Mesothelial cell of epicardium (in vitro differentiated cells): Measurements from ENCODE around the gene KCTD10. TPM values are rescaled to one million over a fixed set of nuclear protein-coding genes. Genes with fewer than 3 reads are reported as not detected.

Source experiments
- DNase-seq, 2 experiments: peaks; one replicate each; pipeline ENCODE4 v3.0.0; 2021; ENCODE audit warnings: low spot score in 2 of 2; ENCODE audit not compliant: unreplicated experiment in 2 of 2
- H3K27ac Mint-ChIP-seq: 2 replicates; pipeline ENCODE4 v1.8.0; 2021; ENCODE audit warnings: mixed read lengths
- H3K27me3 Mint-ChIP-seq: 2 replicates; pipeline ENCODE4 v1.8.0; 2021; ENCODE audit warnings: low read depth, mixed read lengths
- H3K36me3 Mint-ChIP-seq: 2 replicates; pipeline ENCODE4 v1.8.0; 2021; ENCODE audit warnings: mixed read lengths
- H3K4me1 Mint-ChIP-seq: 2 replicates; pipeline ENCODE4 v1.8.0; 2021; ENCODE audit warnings: mixed read lengths
- H3K4me3 Mint-ChIP-seq: 2 replicates; pipeline ENCODE4 v1.8.0; 2021; ENCODE audit warnings: mild to moderate bottlenecking, moderate library complexity, mixed read lengths
- H3K9me3 Mint-ChIP-seq: 2 replicates; pipeline ENCODE4 v1.8.0; 2021; ENCODE audit warnings: mixed read lengths
- CTCF ChIP-seq: fragments of 200-600 bp; sonication (generic); IDR thresholded peaks from one replicate; pipeline ENCODE4 v1.5.0; 2021; ENCODE audit warnings: antibody characterized with exemption; ENCODE audit not compliant: unreplicated experiment
- total RNA-seq: library from RNA; stranded (reverse); gene quantifications from 3 replicates; pipeline ENCODE4 v1.2.1, GENCODE V29; 2021

The KCTD10 gene
- total RNA-seq, 1 donor from 2014 or later = 56.2 TPM

- DNase-seq = no peak
- H3K27me3 Mint-ChIP-seq = no peaks in the 10 kb centered on the region
- peaks cover 43% of the 10 kb centered on the region for H3K36me3 Mint-ChIP-seq
- TF ChIP-seq CTCF = no peak
- H3K4me1 Mint-ChIP-seq = no peaks in the 10 kb centered on the region
- H3K9me3 Mint-ChIP-seq = no peaks in the 10 kb centered on the region
- H3K4me3 Mint-ChIP-seq = no peak overlapping the region
- no peak overlapping the region for H3K27ac Mint-ChIP-seq
These were observed 12.2 kb upstream of the KCTD10 start for GRCh38 chr12:109489016-109489954.

GRCh38 chr12:109488051-109488665, 11.1 kb upstream of the KCTD10 start:
- Mint-ChIP-seq H3K9me3 (no peaks in the 10 kb centered on the region), H3K4me3 (no peak overlapping the region), H3K4me1 (no peaks in the 10 kb centered on the region), H3K27ac (no peak overlapping the region), H3K36me3 (peaks cover 41% of the 10 kb centered on the region), H3K27me3 (no peaks in the 10 kb centered on the region)
- DNase-seq = no peak
- TF ChIP-seq CTCF = no peak

GRCh38 chr12:109487181-109488050, 10.3 kb upstream of the KCTD10 start:
- Mint-ChIP-seq H3K9me3 (no peaks in the 10 kb centered on the region), H3K36me3 (peaks cover 40% of the 10 kb centered on the region), H3K4me3 (no peak overlapping the region), H3K27me3 (no peaks in the 10 kb centered on the region), H3K27ac (no peak overlapping the region), H3K4me1 (no peaks in the 10 kb centered on the region)
- no peak for TF ChIP-seq CTCF
- DNase-seq = no peak

GRCh38 chr12:109485201-109485600, 8.1 kb upstream of the KCTD10 start:
- no peak for DNase-seq
- Mint-ChIP-seq H3K36me3 (peaks cover 31% of the 10 kb centered on the region), H3K9me3 (no peaks in the 10 kb centered on the region), H3K27ac (no peak overlapping the region), H3K4me3 (no peak overlapping the region), H3K4me1 (no peaks in the 10 kb centered on the region), H3K27me3 (no peaks in the 10 kb centered on the region)
- no peak for TF ChIP-seq CTCF

GRCh38 chr12:109483346-109483745, 6.2 kb upstream of the KCTD10 start:
- no peak overlapping the region for H3K4me3 Mint-ChIP-seq
- no peaks in the 10 kb centered on the region for H3K9me3 Mint-ChIP-seq
- no peak for DNase-seq
- H3K4me1 Mint-ChIP-seq = peaks cover 10% of the 10 kb centered on the region
- no peak overlapping the region for H3K27ac Mint-ChIP-seq
- H3K36me3 Mint-ChIP-seq = peaks cover 20% of the 10 kb centered on the region
- no peaks in the 10 kb centered on the region for H3K27me3 Mint-ChIP-seq
- no peak for TF ChIP-seq CTCF
